Measurements from ENCODE around the gene SLC24A3.

SLC24A3 gene

DNA sequence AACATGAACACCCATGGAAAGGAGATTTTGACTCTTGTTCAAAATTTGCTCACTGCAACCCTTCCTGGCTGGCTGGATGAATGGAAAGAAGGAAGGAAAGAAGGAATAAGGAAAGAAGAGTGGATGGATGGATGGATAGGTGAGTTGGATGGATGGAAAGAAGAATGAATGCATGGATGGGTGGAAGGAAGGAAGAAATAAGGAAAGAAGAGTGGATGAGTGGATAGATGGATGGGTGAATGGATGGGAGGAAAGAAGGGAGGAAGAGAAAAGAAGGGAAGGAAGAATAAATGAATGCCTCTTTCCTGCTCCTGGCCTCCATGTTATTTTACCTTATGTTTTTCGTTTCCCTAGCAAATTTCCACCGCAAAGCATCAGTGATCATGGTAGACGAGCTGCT is 471.4 kb downstream of the SLC24A3 start:
- no peak overlapping the region for H3K4me3 Mint-ChIP-seq
- peaks cover 35% of the 10 kb centered on the region for H3K36me3 Mint-ChIP-seq (ENCODE audit: low read depth)
- TF ChIP-seq, protein P1, sequence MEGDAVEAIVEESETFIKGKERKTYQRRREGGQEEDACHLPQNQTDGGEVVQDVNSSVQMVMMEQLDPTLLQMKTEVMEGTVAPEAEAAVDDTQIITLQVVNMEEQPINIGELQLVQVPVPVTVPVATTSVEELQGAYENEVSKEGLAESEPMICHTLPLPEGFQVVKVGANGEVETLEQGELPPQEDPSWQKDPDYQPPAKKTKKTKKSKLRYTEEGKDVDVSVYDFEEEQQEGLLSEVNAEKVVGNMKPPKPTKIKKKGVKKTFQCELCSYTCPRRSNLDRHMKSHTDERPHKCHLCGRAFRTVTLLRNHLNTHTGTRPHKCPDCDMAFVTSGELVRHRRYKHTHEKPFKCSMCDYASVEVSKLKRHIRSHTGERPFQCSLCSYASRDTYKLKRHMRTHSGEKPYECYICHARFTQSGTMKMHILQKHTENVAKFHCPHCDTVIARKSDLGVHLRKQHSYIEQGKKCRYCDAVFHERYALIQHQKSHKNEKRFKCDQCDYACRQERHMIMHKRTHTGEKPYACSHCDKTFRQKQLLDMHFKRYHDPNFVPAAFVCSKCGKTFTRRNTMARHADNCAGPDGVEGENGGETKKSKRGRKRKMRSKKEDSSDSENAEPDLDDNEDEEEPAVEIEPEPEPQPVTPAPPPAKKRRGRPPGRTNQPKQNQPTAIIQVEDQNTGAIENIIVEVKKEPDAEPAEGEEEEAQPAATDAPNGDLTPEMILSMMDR (IDR thresholded peaks at IDR 0.05; ENCODE audit: unreplicated experiment in 3 of 3): no peak
- no peaks in the 10 kb centered on the region for H3K27me3 Mint-ChIP-seq (ENCODE audit: low read depth)
- peaks cover 16% of the 10 kb centered on the region for H3K9me3 Mint-ChIP-seq
- no peak overlapping the region for H3K27ac Mint-ChIP-seq
- no peaks in the 10 kb centered on the region for H3K4me1 Mint-ChIP-seq

DNA sequence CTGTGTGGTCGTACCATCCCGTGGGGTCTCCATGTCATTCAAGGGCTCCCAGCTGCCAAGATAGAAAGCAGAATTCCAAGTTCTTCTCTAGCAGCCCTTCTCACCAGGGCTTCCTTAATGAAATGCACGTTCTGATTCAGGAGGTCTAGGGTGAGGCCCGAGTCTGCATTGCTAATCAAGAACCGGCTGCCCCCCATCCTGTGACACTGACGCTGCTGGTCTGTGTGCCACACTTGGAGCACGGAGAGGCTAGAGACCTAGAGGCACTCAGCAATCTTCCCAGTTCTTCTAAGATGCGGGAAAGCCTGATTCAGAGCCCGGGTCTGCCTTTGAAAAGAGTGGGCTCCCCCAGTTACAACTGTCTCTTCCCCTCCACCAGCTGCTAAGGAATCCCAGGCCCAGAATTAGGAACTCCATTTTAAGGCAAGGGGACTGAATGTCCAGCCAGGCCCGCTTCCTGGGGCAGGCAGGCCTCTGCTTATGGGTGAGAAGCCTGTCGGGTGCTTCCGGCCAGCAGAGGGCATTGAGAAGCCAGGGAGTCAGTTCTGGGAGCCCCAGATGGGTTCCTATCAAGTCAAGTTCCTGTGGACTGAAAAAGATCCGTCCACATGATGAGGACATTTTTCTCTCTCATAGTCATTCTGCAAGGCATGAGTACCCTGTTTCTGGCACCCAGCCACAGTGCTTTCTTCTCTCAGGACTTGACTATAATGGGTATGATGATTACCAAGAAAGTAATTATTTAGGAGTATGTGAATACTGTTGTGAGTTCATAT is 475.8 kb downstream of the SLC24A3 start:
- Mint-ChIP-seq H3K27me3 (ENCODE audit: low read depth) (no peaks in the 10 kb centered on the region), H3K27ac (no peak overlapping the region), H3K36me3 (ENCODE audit: low read depth) (peaks cover 30% of the 10 kb centered on the region), H3K4me3 (no peak overlapping the region), H3K9me3 (peaks cover 5% of the 10 kb centered on the region), H3K4me1 (peaks cover 5% of the 10 kb centered on the region)
- TF ChIP-seq, protein P1 (IDR thresholded peaks at IDR 0.05; ENCODE audit: unreplicated experiment in 3 of 3): peak in 2 of 3 experiments; percentile 40 to 53

- Mint-ChIP-seq H3K27me3 (ENCODE audit: low read depth) (no peaks in the 10 kb centered on the region), H3K4me3 (no peak overlapping the region), H3K27ac (no peak overlapping the region), H3K9me3 (peaks cover 2% of the 10 kb centered on the region), H3K36me3 (ENCODE audit: low read depth) (peaks cover 15% of the 10 kb centered on the region), H3K4me1 (peaks cover 5% of the 10 kb centered on the region)
- TF ChIP-seq, protein P1 (IDR thresholded peaks at IDR 0.05; ENCODE audit: unreplicated experiment in 3 of 3): no peak
Observed at GRCh38 chr20:19690462-19690861, 478.0 kb downstream of the SLC24A3 start.

DNA sequence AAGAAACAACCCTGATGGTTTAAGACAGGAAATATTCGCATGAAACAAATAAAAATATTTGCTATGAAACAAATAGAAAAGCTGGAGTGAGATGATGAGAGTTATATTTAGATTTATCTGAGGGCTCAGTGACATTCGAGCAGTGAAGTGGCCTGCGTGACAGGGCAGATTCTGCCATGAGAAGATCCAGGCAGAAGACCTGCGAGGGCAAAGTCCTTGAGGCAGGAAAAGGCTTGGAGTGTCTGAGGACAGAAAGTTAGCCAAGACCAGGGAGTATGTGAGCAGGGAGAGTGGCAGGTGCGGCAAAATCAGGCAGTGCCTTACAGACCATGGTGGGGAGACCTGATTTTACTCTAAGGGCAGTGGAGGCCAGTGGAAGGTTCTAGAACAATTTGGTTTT is 478.7 kb downstream of the SLC24A3 start:
- TF ChIP-seq, protein P1 (IDR thresholded peaks at IDR 0.05; ENCODE audit: unreplicated experiment in 3 of 3): no peak
- Mint-ChIP-seq H3K36me3 (ENCODE audit: low read depth) (peaks cover 13% of the 10 kb centered on the region), H3K4me3 (no peak overlapping the region), H3K27ac (no peak overlapping the region), H3K4me1 (peaks cover 5% of the 10 kb centered on the region), H3K27me3 (ENCODE audit: low read depth) (no peaks in the 10 kb centered on the region), H3K9me3 (no peaks in the 10 kb centered on the region)

DNA sequence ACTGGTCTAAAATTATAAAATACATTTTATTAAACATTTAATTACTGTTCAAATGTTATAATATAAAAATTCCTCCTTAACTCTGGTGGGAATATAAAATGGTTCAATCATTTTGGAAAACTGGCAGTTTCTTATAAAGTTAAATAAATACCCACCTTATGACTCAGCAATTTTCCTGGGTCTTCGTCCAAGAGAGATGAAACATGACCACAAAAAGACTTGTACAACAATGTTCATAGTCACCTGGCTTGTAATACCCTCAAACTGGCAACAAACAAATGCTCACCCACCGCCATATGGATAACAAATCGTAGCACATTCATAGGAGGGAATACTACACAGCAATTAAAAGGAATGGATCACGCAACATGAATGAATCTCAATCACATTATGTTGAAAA is 479.7 kb downstream of the SLC24A3 start:
- Mint-ChIP-seq H3K9me3 (no peaks in the 10 kb centered on the region), H3K27me3 (ENCODE audit: low read depth) (no peaks in the 10 kb centered on the region), H3K27ac (no peak overlapping the region), H3K36me3 (ENCODE audit: low read depth) (peaks cover 6% of the 10 kb centered on the region), H3K4me3 (no peak overlapping the region), H3K4me1 (peaks cover 5% of the 10 kb centered on the region)
- TF ChIP-seq, protein P1 (IDR thresholded peaks at IDR 0.05; ENCODE audit: unreplicated experiment in 3 of 3): no peak

DNA sequence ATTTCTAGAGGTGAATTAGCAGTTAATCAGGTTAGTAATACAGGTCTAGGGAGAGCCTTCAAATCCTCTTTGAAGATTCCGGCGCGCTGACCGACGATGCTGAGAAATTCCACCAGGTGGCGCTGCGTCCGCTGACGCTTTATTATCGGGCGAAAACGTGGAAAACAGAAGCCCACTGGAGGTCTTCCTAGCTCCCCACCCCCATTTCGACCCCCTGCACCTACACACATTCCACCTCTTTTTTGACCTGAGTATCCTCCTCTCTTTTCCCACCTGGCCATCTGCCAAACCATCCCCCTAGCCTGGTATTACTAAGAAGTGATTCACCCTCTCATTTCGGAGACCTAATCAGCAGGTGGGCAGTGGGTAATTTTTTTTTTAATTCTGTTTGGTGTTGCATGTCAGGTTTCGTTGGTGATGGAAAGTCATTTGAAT is 480.3 kb downstream of the SLC24A3 start:
- Mint-ChIP-seq H3K4me1 (peaks cover 5% of the 10 kb centered on the region), H3K27me3 (ENCODE audit: low read depth) (no peaks in the 10 kb centered on the region), H3K27ac (no peak overlapping the region), H3K4me3 (no peak overlapping the region), H3K9me3 (no peaks in the 10 kb centered on the region), H3K36me3 (ENCODE audit: low read depth) (peaks cover 9% of the 10 kb centered on the region)
- TF ChIP-seq, protein P1 (IDR thresholded peaks at IDR 0.05; ENCODE audit: unreplicated experiment in 3 of 3): peak; percentile 86 to 89 (median 89)

Data from nephron (organoid).